ENCODE measurements around the gene RIMBP2.
"Not testable (repeated sequence)": the region's sequence is repeated elsewhere in the genome, so short reads cannot be mapped to it uniquely, and the experiment has no call there.

DNA sequence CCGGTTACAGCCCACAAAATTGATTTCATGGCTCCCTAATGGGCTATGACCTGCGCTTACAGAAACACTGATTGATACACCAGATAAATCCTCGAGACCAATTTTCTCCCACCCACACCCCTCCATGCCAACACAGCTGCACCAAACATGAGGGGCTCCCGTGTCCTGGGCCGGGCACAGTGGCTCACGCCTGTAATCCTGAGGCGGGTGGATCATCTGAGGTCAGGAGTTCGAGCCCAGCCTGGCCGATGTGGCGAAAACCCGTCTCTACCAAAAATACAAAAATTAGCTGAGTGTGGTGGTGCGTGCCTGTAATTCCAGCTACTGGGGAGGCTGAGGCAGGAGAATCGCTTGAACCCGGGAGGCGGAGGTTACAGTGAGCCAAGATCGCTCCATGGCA, 27.1 kb downstream of the RIMBP2 start:
- not testable (repeated sequence) for TF ChIP-seq POLR2AphosphoS5 (IDR thresholded peaks at IDR 0.05); CTCF (IDR thresholded peaks at IDR 0.05; ENCODE audit: poor library complexity, severe bottlenecking); EZH2 (IDR thresholded peaks at IDR 0.05; ENCODE audit: borderline replicate concordance, insufficient read depth, low read length, poor library complexity, severe bottlenecking); MXI1 (conservative IDR thresholded peaks at IDR 0.05; ENCODE audit: poor library complexity, severe bottlenecking)

Data from neural cell (in vitro differentiated cells).